HG03565 (cell line): ENCODE data around the gene ENAH.

Experiments used
- ATAC-seq: cut with Tn5 transposase; IDR thresholded peaks from one replicate; pipeline ENCODE4 v1.9.1; 2021; ENCODE audit warnings: mild to moderate bottlenecking, moderate library complexity; ENCODE audit not compliant: unreplicated experiment

ENAH gene

DNA sequence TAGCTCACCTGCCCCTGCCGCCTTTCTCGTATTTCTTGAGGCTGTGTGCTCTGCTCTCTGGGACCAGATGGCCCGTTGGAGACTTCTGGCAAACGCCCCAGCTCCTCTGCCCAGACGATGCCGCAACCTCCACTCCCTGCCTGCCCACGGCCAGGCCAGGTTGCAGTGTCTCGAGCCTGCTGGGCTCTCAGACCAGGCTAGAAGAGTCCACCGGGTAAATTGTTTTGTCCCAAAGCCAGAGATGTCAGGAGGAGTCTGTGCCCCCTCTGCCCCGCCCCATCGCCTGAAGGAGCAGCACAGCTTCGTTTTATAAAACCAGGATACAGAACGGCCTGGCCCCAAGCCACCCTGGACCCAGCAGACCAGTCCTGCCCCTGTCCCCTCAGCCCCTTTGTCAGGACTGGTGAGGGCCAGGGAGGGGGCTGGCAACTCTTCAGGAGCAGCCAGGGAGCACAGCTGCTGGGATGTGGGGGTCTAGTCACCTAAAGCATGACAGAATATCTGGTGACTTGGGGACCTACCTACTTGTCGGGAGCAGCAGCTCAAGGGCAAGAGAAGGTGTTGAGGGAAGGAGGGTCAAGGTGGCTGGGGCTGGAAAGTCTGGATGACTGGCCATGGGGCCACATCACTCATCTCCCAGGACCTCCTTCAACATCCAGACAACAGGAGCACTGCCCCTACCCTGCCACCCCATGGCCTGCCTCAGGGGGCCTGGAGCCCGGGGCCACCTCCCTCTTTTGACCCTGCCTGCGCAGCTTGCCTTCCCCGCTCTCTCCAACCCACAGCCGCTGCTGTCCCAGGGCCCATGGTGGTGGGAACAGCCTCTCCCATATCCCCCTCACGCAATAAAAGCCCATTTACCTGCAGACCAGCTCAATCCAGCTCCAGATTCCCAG lies 191.1 kb downstream of the ENAH start:
- ATAC-seq: no peak

DNA sequence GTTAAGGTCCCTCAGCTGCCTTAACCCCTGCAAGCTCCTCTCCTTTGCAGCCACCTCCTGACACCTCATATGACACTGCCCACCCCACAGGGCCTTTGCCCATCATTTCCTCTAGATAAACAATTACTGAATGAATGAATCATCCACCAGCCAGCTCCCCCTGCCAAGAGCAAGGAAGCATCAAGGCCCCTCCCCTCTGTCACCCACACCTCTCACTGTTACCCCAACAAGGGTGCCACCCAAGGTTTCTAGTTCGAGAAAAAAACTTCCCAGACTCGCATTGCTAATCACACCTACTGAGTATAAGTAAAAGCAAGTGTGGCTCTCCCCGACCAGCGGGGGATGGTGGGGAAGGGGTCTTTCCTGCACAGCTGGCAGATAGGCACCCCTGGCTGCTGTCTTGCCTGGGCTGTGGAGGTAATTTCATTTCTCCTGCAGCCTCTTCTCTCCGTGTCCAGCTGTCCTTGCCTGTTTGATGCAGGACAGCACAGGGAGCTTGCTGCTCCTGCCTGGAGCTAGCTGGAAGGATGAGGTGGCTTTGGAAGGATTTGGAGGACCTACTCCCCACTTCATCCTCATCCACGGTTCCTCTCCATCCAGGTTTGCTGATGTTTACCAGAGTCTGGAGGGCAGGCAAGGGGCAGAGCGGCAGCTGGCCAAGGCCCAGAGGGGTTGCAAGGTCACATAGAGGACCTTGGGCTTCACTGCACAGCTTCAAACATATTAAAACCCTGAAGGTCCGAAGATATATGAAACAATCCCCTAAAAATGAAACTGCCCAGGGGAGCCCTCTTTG lies 192.0 kb downstream of the ENAH start:
- no peak for ATAC-seq

DNA sequence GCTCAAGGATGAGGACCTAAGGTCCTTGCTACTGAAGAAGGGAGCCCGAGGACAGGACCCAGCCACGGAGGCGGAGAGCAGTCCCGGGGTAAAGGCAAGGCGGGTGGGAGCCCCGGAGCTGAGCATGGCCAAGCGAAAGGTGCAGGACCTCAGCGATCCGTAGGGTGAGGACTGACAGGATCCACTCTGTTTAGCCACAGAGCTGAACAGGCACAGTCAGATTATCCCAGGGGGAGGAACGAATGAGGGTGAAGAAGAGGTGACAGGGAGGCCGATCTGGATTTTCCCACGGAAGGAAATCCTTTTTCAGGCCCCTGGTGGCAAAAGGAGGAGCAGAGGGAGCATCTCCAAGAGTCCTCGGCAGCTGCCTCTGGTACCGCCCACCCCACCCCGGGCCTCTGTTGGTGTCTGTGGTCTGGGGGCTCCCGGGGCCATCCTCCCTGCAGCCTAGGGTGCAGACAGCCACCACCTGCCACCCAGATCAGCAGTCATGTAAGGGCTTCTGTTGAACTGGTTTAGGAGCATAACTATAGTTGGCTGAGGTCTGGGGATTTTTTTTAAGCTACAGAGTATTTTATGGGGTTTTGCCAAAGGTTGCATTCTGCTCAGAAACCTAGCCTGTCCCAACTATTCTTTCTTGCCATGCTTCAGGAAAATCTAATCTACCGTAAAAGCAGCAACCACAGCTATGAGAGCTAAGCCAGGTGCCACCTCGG lies 192.7 kb downstream of the ENAH start:
- no peak for ATAC-seq

DNA sequence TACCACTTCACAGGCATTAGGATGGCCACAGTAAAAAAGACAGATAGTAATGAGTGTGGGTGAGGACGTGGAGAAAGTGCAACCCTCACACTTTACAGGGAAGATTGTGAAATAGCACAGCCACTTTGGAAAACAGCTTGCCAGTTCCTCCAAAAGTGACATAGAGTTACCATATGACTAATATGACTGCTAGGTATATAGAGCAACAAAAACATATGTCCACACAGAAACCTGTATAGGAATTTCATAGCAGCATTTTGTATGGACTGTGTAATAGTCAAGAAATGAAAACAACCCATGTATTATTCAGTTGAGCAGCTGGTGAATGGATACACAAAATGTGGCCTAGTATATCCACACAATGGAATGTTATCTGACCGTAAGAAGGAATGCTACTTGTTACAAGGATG lies 194.7 kb downstream of the ENAH start:
- no peak for ATAC-seq

DNA sequence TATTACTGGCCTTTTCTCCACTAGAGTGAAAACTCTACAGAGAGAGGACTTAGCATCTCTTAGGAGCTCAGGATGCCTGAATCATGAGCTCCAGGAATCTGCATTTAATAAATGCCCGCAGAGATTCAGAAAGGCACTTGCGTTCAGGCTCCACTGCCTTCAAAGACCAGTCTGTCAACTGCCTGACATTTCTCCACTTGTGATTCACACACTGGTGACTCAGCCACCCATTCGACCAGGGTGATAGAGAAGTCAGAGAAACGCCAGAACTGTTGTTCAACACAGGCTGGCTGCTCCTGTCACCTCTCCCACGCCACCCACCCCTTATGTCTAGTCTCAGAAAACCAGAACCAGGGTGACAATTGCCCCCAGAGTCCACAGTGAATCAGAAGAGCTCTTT lies 198.2 kb downstream of the ENAH start:
- ATAC-seq: peak; percentile 56

DNA sequence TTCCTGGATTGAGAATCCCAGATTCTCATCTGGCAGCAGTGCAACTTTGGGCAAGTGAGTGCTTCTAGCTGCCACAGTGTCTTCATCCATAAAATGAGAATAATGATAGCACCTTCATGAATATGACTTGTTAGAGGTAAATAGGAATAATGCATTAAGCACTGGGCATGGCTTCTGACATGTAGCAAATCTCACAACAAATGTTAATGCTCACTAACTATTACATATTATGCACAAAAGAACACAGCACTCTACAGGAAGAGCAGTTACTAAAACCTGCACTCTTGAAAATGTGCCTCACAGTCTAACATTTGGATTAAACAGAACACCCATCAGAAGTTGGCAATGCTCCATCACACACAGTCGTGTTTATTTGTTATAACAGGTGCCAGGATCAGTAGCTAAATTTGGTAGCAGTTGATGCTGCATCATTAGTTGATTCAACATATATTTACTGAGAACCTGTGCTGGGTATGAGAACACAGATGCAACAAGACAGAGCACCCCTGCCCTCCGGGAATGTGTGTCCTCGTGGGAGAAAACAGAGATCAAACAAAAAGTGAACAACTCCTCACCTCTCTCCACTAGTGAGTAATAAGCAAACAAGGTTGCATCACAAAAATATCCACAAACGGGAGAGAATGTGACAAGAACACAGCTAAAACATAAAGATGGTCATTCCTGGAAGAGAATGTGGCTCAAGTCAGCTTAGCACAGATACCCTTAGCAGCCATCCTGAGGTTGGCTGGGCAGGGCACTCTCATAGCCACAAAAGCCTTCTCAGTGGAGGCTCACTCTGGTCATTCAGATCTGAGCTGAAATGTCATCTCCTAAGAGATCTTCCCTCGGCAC lies 198.9 kb downstream of the ENAH start:
- ATAC-seq: peak; percentile 25

DNA sequence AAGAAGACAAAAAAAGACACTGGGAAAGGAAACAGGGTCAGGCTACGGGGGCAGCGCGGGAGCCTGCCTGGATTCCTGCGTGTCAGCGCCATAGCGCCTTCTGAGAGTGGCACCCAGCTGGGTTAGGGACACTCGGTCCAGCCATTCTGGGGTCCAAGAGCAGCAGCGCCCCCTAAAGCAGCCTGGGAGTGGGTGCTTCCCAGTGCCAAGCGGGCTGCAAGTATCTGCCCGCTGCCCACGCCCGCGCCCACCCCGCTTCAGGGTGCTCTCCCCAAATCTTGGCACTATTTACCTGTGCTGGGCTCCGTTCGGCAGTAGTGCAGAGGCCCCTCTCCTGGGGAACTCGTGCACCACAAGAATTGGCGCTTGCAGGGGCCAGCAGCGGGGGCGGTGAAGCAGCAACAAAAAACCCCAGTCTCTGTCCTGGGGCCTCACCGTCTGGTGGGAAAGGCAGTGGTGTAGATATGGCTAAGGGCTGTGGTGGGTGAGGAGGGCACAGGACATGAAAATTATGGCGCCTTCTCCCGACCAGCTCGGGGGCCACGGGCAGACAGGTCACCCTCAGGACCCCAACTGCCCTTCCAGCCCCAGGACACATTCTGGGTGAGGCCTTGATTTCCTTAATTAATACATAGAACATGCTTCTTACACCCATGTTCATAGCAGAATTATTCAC lies 200.9 kb downstream of the ENAH start:
- ATAC-seq: no peak

DNA sequence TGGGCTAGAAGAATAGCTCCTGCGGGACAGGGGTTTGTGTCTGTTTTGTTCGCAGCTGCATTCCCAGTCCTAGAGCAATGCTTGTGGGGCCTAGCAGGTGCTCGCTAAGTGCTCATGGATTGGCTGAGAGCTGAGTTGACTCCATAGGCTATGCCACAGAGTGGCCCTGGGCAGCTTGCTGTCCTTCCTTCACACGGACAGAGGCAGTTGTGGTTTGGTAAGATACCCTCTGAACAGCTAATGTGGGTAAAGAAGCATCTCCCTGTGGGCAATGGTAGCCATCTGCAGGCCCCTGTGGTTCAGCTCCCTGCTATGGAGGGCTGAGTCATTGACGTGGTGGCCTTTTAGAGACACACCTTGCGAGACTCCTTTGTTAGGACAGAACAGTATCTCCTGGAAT lies 201.6 kb downstream of the ENAH start:
- no peak for ATAC-seq

DNA sequence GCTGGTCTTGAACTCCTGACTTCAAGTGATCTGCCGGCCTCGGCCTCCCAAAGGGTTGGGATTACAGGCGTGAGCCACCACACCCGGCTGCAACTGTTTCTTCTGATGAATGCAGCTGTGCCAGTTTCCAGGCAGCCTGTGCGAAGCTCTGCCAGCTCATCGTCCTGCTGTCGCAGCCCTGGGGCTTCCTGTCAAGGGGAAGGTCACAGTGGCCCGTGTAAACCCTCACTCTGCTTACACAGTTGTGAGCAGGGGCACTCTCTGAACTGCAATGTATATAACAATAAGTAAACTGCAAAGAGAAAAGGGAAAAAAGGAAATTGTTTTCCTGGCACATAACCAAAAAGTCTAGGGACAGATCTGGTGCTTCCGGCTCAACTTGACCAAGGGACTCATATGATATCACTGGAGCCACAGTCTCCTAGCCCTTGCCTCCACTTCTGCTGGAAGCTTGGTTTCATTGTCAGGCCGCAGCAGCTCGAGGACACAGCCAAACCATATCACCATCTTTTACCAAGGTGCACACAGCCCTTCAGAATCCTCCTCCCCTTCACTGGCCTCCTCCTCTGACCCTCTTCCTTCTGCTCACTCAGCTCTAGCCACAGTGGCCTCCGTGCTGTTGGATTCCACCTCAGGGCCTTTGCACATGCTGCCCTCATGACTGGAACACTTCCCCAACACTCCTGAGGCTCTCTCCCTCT lies 202.3 kb downstream of the ENAH start:
- ATAC-seq: no peak

DNA sequence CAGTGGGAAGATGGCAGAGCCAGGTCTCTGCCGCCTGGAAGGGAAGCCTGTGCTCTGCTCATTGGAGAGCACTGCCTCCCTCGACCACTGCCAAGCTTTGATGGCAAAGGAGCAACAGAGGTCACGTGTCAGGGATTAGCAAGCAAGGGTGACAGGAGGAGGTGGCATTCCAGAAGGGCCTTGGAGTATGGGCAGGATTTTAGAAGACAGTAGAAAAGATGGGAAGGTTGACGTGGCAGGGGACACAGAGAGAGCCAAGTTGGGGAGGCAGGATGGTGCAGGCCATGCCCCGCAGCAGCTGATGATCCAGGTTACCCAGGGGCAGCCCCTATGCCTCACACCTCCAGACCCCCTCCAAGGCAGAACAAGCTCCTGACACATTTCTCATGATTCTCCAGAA lies 203.1 kb downstream of the ENAH start:
- no peak for ATAC-seq

DNA sequence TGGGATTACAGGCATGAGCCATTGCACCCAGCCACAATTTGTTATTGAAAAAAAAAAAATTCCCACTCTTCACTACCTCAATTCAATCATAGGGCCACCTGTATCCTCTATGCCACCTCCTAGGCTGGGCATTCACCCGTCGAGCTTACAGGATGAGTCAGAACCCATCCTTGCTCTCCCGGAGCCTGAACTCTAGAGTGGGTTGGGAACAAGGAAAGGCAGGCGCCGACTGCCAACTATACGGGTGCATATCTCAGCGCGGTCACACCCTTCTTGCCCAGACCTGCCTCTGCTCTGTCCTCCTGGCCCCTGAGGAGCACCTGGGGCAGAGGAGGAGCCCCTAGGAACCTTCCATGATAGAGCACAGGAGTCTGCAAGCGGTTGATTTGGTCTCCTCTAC lies 203.7 kb downstream of the ENAH start:
- no peak for ATAC-seq

DNA sequence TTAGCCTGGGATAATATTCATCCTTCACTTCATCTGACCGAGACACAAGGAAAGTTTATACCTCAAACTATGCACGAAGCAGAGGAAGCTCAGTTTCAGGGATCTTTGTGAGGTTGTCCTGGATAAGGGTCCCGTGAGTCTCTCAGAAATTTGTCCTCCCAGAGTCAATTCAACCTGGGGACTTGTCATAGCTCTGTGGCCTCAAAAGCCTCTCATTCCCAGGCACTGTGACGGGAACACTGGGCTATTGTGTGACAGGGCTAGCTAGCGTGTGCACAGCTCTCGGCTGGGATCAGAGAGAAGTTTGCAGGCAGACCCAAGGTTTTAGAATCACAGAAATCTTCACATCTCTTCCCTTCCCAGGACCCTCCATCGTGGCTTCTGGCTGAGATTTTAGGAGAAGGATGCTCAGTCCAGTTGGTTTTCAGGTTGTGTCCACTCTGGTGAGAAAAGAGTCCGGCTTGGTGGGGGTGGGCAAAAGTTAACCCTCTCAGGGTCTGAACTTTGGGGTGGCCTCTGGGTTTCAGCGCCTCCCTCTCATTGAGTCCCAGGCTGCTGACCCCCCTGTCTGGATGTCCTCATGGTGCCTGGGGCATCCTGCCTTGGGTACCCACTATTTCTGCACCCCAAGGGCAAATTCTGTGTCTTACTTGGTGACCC lies 204.6 kb downstream of the ENAH start:
- ATAC-seq: no peak

DNA sequence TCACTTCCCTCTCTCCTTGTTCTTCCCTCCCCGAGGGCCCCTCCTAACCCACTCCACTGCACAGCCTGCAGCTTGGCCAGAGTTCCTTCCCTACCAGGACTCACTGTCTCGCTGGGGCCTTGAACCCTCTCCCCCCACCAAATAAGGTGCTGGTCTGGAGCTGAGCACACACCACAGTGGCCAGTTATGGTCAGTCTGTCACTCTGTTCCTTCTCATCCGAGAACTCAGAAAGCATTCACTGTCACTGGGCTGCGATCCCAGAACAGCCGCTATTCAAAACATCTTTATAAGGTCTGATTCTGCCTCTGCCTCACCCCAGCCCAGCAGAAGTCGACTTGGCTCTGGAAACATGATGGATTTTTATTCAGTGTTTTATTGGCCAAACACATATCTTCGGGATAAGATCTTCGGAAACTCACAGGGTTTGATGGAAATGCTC lies 205.3 kb downstream of the ENAH start:
- ATAC-seq: no peak

DNA sequence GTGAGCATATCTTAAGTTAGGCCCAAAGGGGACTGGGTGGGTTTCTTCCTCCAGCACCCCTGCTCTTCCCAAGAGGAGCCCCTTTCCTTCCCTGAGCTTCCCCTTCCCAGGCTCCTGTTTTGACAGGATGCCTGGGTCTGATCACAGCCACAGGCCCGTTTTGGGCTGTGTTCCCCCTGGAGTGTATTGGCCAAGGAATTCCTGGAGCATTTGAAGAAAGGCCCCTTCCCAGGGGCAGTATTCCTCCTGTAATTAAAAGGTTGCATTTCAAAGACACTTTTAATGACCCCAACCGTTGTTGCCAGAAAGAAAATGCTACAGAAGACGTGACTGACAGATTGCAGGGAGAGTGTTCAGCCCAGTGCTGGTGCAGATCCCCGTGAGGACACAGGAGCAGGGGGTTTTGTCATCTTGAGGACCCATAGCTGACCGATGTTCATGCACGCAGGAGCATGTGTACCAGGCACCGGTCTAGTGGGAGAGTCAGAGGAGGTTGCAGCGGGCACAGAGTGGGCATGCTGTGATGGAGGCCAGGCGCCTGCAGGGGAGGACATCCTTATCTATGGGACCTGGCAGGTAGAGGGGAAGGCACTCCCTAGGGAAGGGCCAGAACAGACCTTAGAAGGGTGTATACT lies 205.8 kb downstream of the ENAH start:
- no peak for ATAC-seq

DNA sequence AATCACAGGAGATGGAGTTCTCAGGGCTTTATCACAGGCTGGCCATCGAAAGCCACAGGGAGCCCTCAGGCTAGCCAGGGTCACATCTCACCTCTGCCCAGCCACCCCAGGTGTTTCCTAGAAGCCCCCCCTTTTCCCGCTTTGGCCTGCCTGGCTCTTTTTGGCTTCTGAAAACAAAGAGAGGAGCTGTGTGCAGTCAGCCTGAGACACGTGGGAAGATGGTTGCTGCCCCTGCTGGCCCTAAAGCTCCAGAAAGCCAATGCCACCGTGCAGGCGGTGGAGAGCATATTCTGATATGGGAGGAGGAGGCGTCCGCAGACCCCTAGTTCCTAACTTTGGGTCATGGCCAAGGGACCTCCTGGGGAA lies 206.3 kb downstream of the ENAH start:
- no peak for ATAC-seq

DNA sequence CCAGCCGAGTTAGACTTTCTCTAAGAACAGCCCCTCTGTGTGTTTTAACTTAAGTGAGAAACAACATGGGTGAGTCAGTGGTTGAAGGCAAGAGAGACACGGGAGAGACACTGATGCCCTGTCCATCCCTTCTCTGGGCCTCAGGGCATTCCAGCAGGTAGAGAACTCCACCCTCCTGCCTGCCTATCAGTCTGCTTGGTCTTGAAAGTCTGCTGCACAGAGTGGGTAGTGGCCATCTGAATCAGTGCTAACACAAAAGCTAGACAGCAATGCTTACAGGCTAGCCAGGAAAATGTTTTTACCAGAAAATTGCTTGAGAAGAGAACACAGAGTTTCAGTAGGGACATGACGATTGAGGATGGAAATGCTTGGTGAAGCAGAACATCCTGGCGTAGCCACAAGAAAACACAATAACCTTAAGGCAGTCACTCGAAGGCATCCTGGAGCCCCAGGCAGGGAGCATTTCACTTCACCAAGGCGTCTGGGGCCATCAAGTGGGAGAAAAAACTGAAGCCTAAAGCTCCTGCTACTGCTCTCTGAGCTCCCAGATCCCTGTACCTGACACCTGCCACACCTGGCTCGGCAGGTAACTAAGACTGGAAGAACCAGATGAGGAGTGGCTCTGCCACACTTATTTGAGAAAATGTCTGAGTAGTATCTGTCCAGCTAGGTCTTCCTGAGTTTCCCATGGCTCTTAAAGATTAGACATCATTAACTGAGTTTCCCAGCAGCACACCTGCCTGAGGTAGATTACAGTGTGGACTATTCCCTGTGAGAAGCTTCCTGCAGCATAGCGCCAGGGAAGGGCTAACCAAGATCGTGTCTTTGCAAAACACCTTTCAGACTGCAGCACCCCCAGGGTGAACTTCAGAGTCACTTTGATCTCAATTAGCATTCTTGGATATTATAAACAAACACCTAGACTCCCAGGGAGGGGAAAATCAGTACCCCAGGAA lies 207.0 kb downstream of the ENAH start:
- ATAC-seq: no peak

DNA sequence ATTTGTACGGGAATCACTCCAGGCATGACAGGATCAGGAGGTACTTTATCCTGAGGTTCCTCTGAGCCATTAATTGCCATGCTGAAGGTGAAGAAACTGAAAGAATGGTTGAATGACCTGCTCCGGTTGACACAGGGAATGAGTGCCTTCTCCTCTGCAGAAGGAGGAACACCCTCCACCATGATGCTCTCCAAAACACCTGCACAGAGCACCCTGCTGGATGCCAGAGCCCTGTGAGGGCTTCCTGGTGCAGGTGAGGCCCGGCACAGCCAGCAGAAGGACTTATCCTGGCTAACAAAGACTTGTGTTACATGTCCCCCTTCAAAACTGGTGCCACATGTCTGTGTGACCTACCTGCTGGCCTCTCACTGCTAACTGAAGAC lies 210.8 kb downstream of the ENAH start:
- ATAC-seq: no peak
